GM12878 (cell line): ENCODE measurements around the gene ASCC3. TPM values are rescaled to one million over a fixed set of nuclear protein-coding genes. Genes with fewer than 3 reads are reported as not detected.

Source experiments
- ATAC-seq: fragments of 200-7000 bp; cut with Tn5 transposase; 3 replicates; pipeline ENCODE4 v1.9.1; 2020; ENCODE audit warnings: mild to moderate bottlenecking, moderate library complexity
- BruUV-seq: library from RNA; stranded (reverse); fragments of 400-500 nt; replicated peaks from 2 replicates; lab custom pipeline; 2021; lab: Mats Ljungman, UMichigan
- CTCF ChIA-PET: fragments of 300-600 bp; sonication (Branson Sonifier 250); formaldehyde crosslinking; extraction: SDS; loops from one replicate; lab custom pipeline; 2021; ENCODE audit warnings: inconsistent platforms; lab: Yijun Ruan, JAX
- POLR2A ChIA-PET: fragments of 350-600 bp; formaldehyde crosslinking; extraction: SDS; loops from one replicate; lab custom pipeline; 2021; ENCODE audit warnings: inconsistent platforms; lab: Charles Lee
- RAD21 ChIA-PET: fragments of 300-600 bp; sonication (Branson Sonifier 250); formaldehyde crosslinking; loops from one replicate; lab custom pipeline; 2023; ENCODE audit warnings: antibody characterized with exemption; ENCODE audit not compliant: unreplicated experiment; lab: Charles Lee
- SMC1A ChIA-PET: fragments of 300-600 bp; sonication (Branson Sonifier 250); formaldehyde crosslinking; loops from one replicate; lab custom pipeline; 2023; ENCODE audit not compliant: unreplicated experiment, uncharacterized antibody; lab: Charles Lee
- DNase-seq: peaks from one replicate; pipeline ENCODE4 v3.0.0-alpha.2; 2011; ENCODE audit warnings: low read depth, low spot score
- FAIRE-seq: peaks from 3 replicates; lab custom pipeline; 2011; peaks lifted over from hg19 to GRCh38; lab: Jason Lieb, UNC
- H2AFZ ChIP-seq: 2 replicates; pipeline ENCODE4 v1.6.0; 2011; ENCODE audit warnings: low read depth, low read length, control low read depth; ENCODE audit not compliant: control insufficient read depth
- H3K27ac ChIP-seq: 2 replicates; pipeline ENCODE4 v1.5.1; 2011; ENCODE audit warnings: control low read depth; ENCODE audit not compliant: control insufficient read depth, insufficient read depth
- H3K27me3 ChIP-seq, 2 experiments: replicated peaks in 1 of 2; 2 replicates each; pipeline versions ENCODE4 v1.6.0 to v1.6.1; 2011; ENCODE audit warnings: low read length in 1 of 2; ENCODE audit not compliant: control insufficient read depth in 2 of 2, insufficient read depth in 2 of 2
- H3K36me3 ChIP-seq, 2 experiments: 2 replicates each; pipeline ENCODE4 v1.5.1; 2011; ENCODE audit warnings: low read length in 1 of 2; ENCODE audit not compliant: control insufficient read depth in 2 of 2, insufficient read depth in 2 of 2
- H3K4me1 ChIP-seq: 2 replicates; pipeline ENCODE4 v1.6.1; 2011; ENCODE audit warnings: mild to moderate bottlenecking, low read length, moderate library complexity, mixed read lengths; ENCODE audit not compliant: control insufficient read depth, insufficient read depth
- H3K4me2 ChIP-seq: 2 replicates; pipeline ENCODE4 v1.6.0; 2011; ENCODE audit warnings: control low read depth; ENCODE audit not compliant: control insufficient read depth, insufficient read depth
- H3K4me3 ChIP-seq: fragments of 200-600 bp; sonication (generic); 2 replicates; pipeline ENCODE4 v1.5.1; 2016
- H3K79me2 ChIP-seq: 2 replicates; pipeline ENCODE4 v1.6.0; 2011; ENCODE audit warnings: low read length; ENCODE audit not compliant: control insufficient read depth, insufficient read depth
- H3K9ac ChIP-seq: 2 replicates; pipeline ENCODE4 v1.8.0; 2011; ENCODE audit warnings: low read length, control low read depth, mixed read lengths; ENCODE audit not compliant: control insufficient read depth, insufficient read depth
- H3K9me3 ChIP-seq: replicated peaks from 3 replicates; pipeline ENCODE4 v1.5.1; 2011; ENCODE audit warnings: mild to moderate bottlenecking, low read length; ENCODE audit not compliant: control insufficient read depth, insufficient read depth
- H4K20me1 ChIP-seq: 2 replicates; pipeline ENCODE4 v1.6.0; 2011; ENCODE audit not compliant: control insufficient read depth, insufficient read depth
- BCL11A ChIP-seq: IDR thresholded peaks from 2 replicates; pipeline ENCODE4 v1.6.1; 2011; ENCODE audit warnings: low read depth, low read length
- BMI1 ChIP-seq: fragments of 450-650 bp; IDR thresholded peaks from 2 replicates; pipeline ENCODE4 v1.6.1; 2016; ENCODE audit warnings: mild to moderate bottlenecking, moderate library complexity, borderline replicate concordance
- E2F4 ChIP-seq: IDR thresholded peaks from 2 replicates; pipeline ENCODE4 v1.6.1; 2012; ENCODE audit warnings: low read depth, low read length, improper control_type of control experiment
- GATAD2B ChIP-seq: fragments of 450-650 bp; conservative IDR thresholded peaks from 2 replicates; pipeline ENCODE4 v1.6.1; 2017; ENCODE audit warnings: low read depth, mild to moderate bottlenecking, moderate library complexity
- IRF4 ChIP-seq: IDR thresholded peaks from 2 replicates; pipeline ENCODE4 v1.6.1; 2011; ENCODE audit warnings: low read depth, low read length
- POU2F2 ChIP-seq: IDR thresholded peaks from 3 replicates; pipeline ENCODE4 v1.6.1; 2011; ENCODE audit warnings: low read depth, mild to moderate bottlenecking, low read length, borderline replicate concordance
- USF1 ChIP-seq: IDR thresholded peaks from 2 replicates; pipeline ENCODE4 v1.6.1; 2011; ENCODE audit warnings: borderline replicate concordance, low read depth, mild to moderate bottlenecking, moderate library complexity, mixed read lengths, low read length; ENCODE audit not compliant: insufficient read depth; ENCODE audit errors: extremely low read length
- ZBED1 ChIP-seq: IDR thresholded peaks from 2 replicates; pipeline ENCODE4 v1.6.1; 2016; ENCODE audit warnings: borderline replicate concordance
- WGBS: methylation state at CpG from one replicate; pipeline ENCODE4 v1.1.6; 2016; ENCODE audit warnings: low lambda C conversion rate; ENCODE audit not compliant: insufficient replicate concordance, insufficient coverage; ENCODE audit errors: missing lambda C conversion rate; 5-methylcytosine and 5-hydroxymethylcytosine counted together
- in situ Hi-C: fragments of 300-500 bp; cut with MboI; formaldehyde crosslinking; loops from 9 replicates; pipeline ENCODE4 v1.14.3; 2018; ENCODE audit warnings: mixed read lengths
- intact Hi-C: fragments of 100-400 bp; cut with micrococcal nuclease; formaldehyde crosslinking; loops from one replicate; pipeline ENCODE4 v1.14.2; 2022; ENCODE audit not compliant: unreplicated experiment
- polyA plus RNA-seq, 11 experiments: library from polyadenylated mRNA; depleted of rRNA in 4 of 11; unstranded in 6 of 11; stranded (reverse) in 5 of 11; fragments of >200 nt; fragmentation: Nextera tagmentation in 4 of 11; fragmentation: Illumina TruSeq in 1 of 11; extraction: Ambion mirVana in 4 of 11; extraction: Trizol in 1 of 11; gene quantifications; 1 replicate in 1 of 11; 2 replicates in 10 of 11; pipeline versions ENCODE4 v1.2.1 to v1.2.3, GENCODE V29; 2011 to 2016; ENCODE audit warnings: inconsistent platforms in 2 of 11, missing spikeins in 2 of 11, low read depth in 1 of 11
- total RNA-seq, 4 experiments: library from RNA; depleted of rRNA in 3 of 4; stranded (reverse); fragments of >200 nt in 3 of 4; fragmentation: Illumina TruSeq in 1 of 4; extraction: Trizol in 1 of 4; gene quantifications; 2 replicates each; pipeline versions ENCODE4 v1.2.1 to v1.2.3, GENCODE V29; 2013 to 2021
- TF ChIP-seq, protein P1 (sequence below): fragments of 450-650 bp; formaldehyde crosslinking; IDR thresholded peaks from 2 replicates; pipeline ENCODE4 v1.5.0; 2022; ENCODE audit warnings: mild to moderate bottlenecking, missing genetic modification characterization
- TF ChIP-seq, protein P2 (sequence below): fragments of 450-650 bp; IDR thresholded peaks from 2 replicates; pipeline ENCODE4 v1.6.1; 2018; ENCODE audit warnings: mild to moderate bottlenecking, low read depth, moderate library complexity; ENCODE audit not compliant: partially characterized antibody
- TF ChIP-seq, protein P3 (sequence below): fragments of 450-650 bp; IDR thresholded peaks from 2 replicates; pipeline ENCODE4 v1.6.1; 2014; ENCODE audit warnings: mild to moderate bottlenecking

ASCC3 gene
- total and polyA plus RNA-seq, 10 of the 15 experiments (the other 5 are each of a cell fraction or from before 2014, with no cell fraction given), result 19.9 to 76.2 (median 55.9) TPM

- Histone ChIP-seq H3K9ac (no peak overlapping the region), H4K20me1 (no peaks in the 10 kb centered on the region), H3K27me3 (no peaks in the 10 kb centered on the region), H3K9me3 (no peaks in the 10 kb centered on the region), H3K36me3 (no peaks in the 10 kb centered on the region; a peak in 1 of 4 replicates), H3K4me1 (no peaks in the 10 kb centered on the region), H3K27ac (no peak overlapping the region), H3K4me2 (no peak overlapping the region), H3K4me3 (no peak overlapping the region), H2AFZ (no peak overlapping the region), H3K79me2 (no peaks in the 10 kb centered on the region)
- DNase-seq (no peak), FAIRE-seq (no peak), ATAC-seq (no peak)
- intact Hi-C loops, result no loop called here
- ChIA-PET SMC1A (interaction anchor here (0.6 to 1.0 kb wide), 2 partner anchors 11 to 42 kb away, joined by 3 read pairs; no protein-coding TSS in a partner anchor), POLR2A (no interaction called here), CTCF (interaction anchor here (0.6 kb wide), 1 partner anchor 55 kb away, joined by 3 read pairs; no protein-coding TSS in a partner anchor), RAD21 (no interaction called here)
- WGBS, result 91% methylated on average over 4 of the region's 4 CpGs
- no TSS peak for BruUV-seq
- in situ Hi-C loops, result no loop called here
- TF ChIP-seq POU2F2 (no peak), BCL11A (no peak), BMI1 (no peak), E2F4 (no peak), ZBED1 (no peak), USF1 (no peak), GATAD2B (no peak), IRF4 (no peak)
- TF ChIP-seq, protein P1, sequence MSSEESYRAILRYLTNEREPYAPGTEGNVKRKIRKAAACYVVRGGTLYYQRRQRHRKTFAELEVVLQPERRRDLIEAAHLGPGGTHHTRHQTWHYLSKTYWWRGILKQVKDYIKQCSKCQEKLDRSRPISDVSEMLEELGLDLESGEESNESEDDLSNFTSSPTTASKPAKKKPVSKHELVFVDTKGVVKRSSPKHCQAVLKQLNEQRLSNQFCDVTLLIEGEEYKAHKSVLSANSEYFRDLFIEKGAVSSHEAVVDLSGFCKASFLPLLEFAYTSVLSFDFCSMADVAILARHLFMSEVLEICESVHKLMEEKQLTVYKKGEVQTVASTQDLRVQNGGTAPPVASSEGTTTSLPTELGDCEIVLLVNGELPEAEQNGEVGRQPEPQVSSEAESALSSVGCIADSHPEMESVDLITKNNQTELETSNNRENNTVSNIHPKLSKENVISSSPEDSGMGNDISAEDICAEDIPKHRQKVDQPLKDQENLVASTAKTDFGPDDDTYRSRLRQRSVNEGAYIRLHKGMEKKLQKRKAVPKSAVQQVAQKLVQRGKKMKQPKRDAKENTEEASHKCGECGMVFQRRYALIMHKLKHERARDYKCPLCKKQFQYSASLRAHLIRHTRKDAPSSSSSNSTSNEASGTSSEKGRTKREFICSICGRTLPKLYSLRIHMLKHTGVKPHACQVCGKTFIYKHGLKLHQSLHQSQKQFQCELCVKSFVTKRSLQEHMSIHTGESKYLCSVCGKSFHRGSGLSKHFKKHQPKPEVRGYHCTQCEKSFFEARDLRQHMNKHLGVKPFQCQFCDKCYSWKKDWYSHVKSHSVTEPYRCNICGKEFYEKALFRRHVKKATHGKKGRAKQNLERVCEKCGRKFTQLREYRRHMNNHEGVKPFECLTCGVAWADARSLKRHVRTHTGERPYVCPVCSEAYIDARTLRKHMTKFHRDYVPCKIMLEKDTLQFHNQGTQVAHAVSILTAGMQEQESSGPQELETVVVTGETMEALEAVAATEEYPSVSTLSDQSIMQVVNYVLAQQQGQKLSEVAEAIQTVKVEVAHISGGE (CRISPR knock-in tag), result no peak
- TF ChIP-seq, protein P2, sequence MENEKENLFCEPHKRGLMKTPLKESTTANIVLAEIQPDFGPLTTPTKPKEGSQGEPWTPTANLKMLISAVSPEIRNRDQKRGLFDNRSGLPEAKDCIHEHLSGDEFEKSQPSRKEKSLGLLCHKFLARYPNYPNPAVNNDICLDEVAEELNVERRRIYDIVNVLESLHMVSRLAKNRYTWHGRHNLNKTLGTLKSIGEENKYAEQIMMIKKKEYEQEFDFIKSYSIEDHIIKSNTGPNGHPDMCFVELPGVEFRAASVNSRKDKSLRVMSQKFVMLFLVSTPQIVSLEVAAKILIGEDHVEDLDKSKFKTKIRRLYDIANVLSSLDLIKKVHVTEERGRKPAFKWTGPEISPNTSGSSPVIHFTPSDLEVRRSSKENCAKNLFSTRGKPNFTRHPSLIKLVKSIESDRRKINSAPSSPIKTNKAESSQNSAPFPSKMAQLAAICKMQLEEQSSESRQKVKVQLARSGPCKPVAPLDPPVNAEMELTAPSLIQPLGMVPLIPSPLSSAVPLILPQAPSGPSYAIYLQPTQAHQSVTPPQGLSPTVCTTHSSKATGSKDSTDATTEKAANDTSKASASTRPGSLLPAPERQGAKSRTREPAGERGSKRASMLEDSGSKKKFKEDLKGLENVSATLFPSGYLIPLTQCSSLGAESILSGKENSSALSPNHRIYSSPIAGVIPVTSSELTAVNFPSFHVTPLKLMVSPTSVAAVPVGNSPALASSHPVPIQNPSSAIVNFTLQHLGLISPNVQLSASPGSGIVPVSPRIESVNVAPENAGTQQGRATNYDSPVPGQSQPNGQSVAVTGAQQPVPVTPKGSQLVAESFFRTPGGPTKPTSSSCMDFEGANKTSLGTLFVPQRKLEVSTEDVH, result no peak
- TF ChIP-seq, protein P3, sequence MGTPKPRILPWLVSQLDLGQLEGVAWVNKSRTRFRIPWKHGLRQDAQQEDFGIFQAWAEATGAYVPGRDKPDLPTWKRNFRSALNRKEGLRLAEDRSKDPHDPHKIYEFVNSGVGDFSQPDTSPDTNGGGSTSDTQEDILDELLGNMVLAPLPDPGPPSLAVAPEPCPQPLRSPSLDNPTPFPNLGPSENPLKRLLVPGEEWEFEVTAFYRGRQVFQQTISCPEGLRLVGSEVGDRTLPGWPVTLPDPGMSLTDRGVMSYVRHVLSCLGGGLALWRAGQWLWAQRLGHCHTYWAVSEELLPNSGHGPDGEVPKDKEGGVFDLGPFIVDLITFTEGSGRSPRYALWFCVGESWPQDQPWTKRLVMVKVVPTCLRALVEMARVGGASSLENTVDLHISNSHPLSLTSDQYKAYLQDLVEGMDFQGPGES, result no peak
Measured at GRCh38 chr6:100577425-100577824, 303.7 kb downstream of the ASCC3 start.
